Stimulated activated CD8-positive, alpha-beta memory T cell treated with anti-CD3 and anti-CD28 coated beads, Interleukin-15, amount 100 ng/mL, for 24 hours (primary cell): ENCODE results near the gene AFG3L2.
"Not testable (repeated sequence)": the region's sequence is repeated elsewhere in the genome, so short reads cannot be mapped to it uniquely, and the experiment has no call there.

ENCODE experiments used
- DNase-seq: peaks from one replicate; pipeline ENCODE4 v3.0.0-alpha.2; 2020; ENCODE audit warnings: low read depth

AFG3L2 gene

DNA sequence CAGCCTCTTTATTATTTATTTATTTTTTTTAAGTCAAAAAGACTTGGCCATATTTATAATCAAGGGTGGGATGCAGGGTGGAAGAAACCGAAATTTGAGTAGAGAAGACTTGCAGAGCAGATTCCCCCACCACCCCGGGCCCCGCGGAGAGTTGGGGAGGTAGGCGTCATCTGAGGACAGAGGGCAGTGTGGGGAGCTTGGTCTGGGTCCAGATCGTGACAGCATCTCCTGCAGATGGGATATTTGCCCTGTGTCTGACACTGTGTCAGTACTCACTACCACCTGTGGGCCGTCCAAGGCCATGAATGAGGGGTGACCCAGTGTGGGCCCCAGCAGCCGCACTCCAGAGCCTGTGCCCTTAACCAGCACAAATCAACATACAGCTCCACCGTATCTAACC is 20.2 kb upstream of the AFG3L2 start:
- no peak for DNase-seq

DNA sequence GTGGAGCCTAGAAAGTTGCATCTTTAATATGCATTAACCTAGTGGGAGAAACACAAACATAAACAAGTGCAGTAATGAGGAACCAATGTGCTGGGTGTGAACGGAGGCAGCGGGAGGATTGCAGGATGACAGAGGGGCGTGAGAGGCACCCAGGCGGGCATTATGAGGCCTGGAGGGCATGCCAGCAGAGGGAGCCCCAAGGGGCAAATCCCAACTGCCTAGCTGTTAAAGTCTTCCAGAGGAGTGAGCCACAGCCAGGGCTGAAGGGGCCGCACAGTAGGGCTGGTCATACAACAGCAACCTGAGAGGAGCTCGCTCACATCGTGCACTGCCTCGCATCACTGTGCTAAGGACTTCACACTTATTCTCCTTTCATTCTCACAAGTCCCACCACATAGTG is 17.4 kb upstream of the AFG3L2 start:
- no peak for DNase-seq

DNA sequence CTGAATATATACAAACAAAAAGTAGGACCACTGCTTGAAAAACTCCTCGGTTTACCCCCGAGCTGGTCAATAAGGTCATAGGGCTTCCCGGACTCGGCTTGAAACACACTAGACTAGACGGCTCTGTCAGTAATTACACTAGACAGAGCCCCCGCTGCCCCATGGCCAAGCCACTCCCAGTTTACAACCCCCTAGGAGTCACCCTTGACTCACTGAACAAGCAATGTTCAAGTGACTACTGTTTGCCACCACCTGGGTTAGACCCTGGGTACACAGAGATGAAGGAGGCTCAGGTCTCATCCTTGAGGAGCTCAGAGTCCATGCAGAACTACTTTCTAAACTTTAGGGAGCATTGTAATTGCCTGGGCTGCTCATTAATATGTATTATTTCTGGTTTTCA is 17.0 kb upstream of the AFG3L2 start:
- no peak for DNase-seq

DNA sequence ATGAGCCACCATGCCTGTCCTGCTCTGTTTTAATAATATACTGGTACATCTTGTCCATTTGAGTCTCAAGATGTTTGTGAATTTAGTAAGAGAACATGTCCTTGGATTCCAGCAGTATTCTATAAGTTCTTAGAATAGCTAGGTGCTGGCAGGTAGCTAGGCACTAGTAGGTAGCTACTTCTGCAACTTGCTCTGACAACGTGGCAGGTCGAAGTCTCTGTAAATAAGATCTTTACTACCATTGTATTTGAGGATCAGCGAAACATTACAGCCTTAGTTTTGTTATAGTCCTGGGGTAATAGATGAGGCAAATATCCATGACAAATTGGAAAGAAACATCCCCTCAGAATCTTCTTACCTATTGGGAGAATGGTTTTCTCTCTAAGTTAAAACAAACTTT is 16.5 kb upstream of the AFG3L2 start:
- no peak for DNase-seq

DNA sequence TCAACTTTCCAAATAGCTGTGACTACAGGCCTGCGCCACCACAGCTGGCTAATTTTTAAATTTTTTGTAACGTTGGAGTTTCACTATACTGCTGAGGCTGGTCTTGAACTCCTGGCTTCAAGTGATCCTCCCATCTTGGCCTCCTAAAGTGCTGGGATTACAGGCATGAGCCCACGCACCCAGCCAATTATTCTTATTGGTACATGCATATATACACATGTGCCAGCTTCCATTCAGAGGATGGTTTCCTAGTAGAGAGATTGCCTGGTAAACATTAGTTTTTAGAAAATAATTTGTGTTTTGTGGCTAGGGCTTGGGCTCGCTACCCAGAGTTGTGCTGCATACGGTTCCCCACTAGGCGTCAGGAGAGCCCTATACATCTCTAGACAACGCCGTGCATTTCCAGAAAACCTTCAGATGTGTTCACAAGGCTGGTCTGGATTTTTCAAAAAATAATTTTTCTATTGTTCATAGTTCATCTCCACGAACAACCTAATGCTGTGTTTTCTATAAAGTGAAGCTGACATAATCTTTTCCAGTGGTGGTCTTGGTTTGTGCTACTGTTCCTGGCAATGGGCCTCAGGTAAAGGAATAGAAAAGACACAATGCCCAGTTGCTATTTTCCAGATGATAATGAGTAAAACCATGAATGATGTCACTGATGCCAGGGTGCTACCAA is 14.6 kb upstream of the AFG3L2 start:
- no peak for DNase-seq

DNA sequence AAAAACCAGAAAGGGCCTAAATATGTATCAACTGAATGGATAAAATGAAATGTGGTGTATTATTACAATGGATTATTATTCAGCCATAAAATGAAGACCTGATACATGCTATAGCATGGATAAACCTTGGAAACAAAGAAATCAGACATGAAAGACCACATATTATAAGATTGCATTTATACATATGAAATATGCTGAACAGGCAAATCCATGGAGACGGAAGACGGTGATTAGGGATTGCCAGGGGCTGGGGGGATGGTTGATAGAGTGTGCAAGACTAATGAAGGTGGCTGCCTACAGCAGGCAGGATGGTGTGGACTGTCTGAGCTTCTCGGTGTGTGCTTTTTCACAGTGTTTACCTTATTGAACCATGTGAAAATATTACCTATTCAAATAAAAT is 11.4 kb upstream of the AFG3L2 start:
- DNase-seq = no peak

DNA sequence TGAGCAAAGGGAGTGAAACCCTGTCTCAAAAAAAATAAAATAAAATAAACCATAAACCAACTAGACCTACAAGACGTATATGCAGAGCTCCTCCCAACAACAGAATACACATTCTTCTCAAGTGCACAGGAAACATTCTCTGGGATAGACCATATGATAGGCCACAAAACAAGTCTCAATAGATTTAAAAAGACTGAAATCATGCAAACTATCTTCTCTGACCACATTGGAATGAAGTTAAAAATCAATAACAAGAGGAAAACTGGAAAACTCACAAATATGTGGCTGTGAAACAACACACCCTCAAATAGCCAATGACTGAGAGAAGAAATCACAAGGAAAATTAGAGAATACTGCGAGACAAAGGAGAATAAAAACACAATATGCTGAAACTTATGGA is 7.2 kb upstream of the AFG3L2 start:
- no peak for DNase-seq

DNA sequence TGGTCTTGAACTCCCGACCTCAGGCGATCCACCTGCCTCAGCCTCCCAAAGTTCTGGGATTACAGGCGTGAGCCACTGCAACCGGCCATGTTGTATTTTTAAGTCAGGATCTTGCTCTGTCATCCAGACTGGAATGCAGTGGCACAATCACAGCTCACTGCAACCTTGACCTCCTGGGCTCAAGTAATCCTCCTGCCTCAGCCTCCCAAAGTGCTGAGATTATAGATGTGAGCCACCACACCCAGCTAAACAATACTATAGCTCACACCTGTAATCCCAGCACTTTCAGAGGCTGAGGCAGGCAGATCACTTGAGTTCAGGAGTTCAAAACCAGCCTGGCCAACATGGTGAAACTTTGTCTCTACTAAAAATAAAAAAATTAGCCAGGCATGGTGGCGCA is 6.7 kb upstream of the AFG3L2 start:
- not testable (repeated sequence) for DNase-seq

DNA sequence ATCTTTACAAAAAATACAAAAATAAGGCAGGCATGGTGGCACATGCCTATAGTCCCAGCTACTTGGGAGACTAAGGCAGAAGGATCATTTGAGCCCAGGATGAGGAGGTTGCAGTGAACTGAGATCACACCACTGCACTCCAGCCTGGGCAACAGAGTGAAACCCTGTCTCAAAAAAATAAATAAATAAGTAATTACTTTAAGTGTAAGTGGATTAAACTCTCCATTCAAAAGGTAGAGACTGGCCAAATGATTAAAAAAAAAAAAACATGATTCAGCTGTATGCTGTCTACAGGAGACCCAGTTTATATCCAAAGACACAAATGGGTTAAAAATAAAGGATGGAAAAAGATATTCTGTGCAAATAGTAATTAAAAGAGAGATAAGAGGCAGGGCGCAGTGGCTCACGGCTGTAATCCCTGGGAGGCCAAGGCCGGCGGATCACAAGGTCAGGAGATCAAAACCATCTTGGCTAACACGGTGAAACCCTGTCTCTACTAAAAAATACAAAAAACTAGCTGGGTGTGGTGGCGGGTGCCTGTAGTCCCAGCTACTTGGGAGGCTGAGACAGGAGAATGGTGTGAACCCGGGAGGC is 5.3 kb upstream of the AFG3L2 start:
- DNase-seq = not testable (repeated sequence)

DNA sequence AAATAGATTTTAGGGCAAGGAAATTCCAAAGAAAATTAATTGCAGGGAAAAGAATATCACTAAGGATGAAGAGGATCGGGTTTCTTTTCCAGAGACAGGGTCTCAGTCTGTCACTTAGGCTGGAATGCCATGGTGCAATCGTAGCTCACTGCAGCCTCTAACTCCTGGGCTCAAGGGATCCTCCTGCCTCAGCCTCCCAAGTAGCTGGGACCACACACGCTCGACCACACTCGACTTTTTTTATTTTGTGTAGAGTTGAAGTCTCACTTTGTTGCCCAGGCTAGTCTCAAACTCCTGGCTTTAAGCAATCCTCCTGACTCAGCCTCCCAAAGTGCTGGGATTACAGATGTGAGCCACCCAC is 1.2 kb upstream of the AFG3L2 start:
- not testable (repeated sequence) for DNase-seq

DNA sequence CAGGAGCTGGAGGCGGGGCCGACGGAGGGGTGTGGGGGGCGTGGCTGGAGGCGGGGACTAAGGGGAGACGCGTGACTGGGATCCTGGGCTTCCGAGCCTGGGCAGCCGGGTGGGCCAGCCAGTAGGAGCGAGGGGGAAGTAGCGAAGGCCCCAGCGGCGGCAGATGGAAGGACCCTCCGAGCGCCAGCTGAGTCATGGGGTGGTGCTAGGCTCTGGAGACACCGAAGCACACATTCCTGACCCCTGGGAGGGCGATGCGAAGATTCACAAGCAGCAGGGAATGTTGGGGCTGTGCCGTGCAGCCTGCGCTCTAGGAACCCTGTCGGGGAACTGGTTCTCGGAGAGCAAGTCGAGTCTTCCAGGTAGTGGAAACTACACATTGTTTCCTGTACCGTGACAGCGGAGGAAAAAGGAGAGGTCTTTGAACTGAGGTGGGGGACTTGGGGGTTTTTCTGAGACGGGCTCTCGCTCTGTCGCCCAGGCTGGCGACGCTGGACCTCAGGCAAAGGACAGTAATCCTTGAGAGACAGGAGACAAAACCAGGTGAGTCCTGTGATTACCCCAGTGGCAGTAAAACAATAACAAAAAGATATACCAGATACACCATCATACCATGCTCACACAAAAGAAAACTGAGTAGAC is 650 bp upstream of the AFG3L2 start:
- DNase-seq = no peak

DNA sequence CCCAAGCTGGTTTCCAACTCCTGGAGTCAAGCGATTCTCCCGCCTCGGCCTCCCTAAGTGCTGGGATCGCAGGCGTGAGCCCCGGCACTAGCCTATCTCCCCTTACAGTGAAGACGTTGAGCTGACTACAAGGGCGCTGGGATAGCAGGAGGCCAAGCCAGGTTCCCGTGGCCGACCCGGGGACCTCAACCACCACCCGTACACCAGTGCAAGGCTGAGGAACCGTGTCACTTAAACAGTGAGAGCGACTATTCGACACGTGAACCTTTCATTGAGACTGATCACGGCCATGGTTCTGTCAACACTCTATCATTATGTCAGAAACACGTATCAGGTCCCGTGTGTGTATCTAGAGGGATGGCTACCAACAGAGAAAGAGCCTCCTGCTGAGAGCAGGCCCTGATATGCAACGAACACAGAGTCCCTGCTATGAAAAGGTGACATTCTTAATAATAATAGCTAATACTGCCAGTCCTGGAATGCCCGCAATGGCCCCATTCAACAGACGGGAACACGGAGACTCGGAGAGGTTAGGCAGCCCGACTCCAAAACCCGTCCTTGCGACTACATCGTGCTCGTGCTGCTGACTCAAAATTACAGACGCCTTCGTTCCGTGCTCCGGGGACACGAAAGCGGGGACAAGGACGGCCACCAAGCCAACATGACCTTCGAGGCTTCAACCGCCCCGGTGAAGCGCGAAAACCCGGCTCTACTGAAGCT is 833 bp downstream of the AFG3L2 start:
- no peak for DNase-seq

DNA sequence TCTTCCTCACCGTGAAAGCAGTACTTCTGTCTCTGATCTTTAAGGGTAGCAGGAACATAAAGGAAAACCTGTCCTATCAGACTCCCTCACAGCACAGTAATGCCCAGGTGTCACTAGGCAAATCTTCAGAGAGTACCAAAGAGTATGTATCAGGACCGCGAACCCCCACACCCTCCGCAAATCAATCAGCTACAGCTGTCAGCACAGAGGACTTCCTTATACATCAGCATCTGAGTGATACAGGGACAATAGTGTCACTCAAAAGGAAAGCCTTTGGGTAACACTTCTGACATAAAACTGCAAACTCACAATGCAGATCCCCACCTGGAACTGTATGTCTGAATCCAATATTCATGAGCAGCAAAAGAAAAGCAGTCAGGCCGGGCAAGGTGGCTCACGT is 2.6 kb downstream of the AFG3L2 start:
- no peak for DNase-seq

DNA sequence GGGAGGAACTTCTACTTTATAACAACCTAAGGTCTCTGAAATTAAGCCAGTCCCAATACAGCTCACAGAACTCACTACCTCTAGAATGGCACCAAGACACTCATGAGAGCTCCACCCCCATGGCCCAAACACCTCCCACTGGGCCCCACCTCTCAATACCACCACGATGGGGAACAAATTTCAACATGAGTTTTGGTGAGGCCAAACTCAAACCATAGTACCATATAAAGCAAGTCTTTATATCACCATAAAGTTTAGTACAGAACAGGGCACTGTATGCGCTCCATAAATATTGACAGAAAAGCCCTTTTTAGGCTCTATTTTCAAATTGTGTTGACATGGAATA is 3.3 kb downstream of the AFG3L2 start:
- DNase-seq = no peak

DNA sequence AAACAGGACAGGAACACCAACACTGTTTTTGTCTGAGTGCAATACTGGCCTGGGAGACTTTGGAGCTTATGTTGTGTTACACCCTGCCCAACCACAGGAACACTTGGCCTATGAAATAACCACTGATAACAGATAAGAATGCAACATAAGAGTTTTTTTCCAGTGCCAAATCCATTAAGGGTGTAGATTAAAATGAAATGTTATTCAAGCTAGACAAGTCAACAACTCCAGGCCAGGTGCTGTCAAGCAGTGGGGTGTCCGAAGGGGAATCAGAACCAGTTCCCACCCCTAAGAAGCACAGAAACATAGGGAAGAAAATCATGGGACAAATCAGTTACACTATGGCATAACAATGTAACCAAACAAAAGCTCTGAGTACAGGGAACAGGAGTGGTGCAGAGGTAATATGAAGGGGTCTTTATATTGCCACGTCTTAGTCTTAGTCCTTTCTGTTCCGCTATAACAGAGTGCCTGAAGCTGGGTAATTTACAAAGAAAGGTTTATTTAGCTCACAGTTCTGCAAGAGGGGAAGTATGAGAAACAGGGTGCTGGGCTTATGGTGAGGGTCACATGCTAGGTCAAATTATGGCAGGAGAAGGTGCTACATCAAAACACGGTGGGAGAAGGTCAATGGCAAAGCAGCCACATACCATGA is 3.8 kb downstream of the AFG3L2 start:
- no peak for DNase-seq

DNA sequence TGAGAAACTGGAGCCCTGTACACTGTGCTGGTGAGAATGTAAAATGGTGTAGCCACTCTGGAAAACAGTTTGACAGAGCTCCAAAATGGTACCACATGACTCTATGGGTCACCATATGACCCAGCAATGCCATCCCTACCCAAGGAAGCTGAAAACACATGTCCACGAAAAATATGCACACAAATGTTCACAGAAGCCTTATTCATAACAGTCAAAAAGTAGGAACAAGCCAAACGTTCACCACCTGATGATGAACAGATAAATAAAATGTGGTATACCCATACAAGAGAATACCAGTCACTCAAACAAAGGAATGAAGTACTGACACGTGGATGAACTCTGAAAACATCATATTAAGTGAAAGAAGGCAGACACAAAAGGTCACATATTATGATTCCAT is 4.6 kb downstream of the AFG3L2 start:
- no peak for DNase-seq

DNA sequence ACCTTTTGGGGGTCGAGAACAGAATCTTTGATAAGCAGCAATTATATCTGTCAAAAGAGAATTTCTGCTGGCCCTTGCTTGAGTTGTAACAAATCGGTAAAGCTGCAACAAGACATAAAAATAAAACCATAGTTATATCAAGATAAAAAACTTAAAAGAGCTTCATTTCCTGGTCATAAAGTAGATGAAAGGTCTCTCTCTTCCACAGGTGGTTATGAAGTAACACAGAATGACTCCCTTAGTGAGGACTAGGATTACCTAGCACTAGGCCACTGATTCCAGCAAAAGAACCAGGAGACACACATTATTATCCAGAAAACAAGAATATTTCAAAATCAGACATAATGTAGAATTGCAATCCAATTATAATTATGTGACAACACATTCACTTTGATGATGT is 5.4 kb downstream of the AFG3L2 start:
- no peak for DNase-seq

DNA sequence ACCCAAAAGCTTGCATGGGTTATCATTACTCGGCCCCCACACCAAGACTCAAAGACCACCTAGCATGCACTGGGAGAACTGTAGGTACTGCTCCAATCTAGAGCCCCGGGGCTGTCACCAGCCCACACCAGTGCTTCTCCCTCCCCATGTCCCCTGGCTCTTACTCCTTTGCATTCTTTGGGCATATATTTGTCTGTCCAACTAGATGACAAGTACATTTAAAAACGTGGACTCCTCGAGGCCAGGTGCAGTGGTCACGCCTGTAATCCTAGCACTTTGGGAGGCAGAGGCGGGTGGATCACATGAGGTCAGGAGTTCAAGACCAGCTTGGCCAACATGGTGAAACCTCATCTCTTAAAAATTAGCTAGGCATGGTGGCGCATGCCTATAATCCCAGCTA is 7.8 kb downstream of the AFG3L2 start:
- DNase-seq = no peak

DNA sequence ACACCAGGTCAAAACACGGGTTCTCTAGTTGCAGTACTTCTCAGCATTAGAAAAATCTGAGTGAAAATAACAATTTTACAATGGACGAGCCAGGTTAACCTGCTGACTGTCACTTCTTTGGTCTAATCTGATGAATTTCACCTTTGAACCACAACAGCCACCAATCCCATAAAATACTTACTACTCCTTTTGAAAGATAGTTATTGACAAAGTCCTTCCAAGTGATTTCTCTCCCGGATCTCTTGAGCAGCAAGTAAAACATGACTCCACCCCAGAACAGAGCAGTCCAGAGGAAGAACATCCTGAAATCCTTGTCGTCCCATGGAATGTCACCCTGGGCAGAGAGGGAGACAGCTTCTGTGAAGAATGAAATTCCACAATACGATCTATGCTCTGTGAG is 10.2 kb downstream of the AFG3L2 start:
- DNase-seq = no peak

DNA sequence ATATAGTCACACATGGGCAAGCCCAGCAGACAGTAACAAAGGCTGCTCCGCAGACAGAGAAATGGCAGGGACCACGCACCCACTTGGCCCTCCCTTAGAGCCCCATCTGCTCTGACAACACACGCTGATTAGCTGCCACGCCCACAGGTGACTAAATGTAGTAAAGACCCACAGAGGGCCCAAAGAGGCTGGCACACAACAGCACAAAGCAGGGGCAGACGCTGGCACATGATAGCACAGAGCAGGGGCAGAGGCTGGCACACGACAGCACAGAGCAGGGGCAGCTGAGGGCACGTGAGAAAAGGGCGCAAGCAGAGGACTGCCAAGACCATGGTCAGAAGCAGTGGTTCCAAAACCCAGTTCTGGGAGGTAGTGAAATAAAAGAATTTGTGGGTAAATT is 10.6 kb downstream of the AFG3L2 start:
- DNase-seq = no peak

DNA sequence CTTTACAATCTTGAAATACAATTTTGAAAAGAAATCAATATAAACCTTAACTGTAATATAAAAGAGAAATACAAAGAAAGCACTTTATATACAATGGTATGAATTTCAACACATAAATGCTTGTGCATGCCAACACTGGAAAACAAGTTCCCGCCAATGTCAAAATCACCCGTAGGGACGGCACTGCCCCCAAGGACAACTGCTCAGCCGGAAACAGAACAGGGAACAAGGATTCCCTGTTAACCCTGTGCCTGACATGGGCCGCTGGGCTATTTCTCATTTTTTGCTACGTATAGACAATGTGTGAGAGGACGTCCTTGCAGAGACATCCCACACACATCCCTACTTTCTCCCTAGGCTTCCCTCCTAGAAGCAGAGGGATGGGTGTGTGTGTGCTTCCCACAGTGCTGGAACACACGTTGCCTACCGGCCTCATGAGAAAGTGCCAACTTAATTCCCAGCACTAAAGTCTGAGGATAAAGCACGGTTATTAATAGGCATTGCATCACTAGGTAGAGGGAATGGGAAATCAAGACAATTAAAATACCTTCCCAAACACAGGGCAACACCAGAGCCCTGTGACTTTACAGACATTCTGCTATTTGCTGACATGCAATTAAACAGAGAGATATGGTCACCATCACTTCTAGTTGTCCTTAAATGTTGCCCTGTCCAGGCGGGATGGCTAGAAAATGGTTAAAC is 14.4 kb downstream of the AFG3L2 start:
- DNase-seq = no peak

DNA sequence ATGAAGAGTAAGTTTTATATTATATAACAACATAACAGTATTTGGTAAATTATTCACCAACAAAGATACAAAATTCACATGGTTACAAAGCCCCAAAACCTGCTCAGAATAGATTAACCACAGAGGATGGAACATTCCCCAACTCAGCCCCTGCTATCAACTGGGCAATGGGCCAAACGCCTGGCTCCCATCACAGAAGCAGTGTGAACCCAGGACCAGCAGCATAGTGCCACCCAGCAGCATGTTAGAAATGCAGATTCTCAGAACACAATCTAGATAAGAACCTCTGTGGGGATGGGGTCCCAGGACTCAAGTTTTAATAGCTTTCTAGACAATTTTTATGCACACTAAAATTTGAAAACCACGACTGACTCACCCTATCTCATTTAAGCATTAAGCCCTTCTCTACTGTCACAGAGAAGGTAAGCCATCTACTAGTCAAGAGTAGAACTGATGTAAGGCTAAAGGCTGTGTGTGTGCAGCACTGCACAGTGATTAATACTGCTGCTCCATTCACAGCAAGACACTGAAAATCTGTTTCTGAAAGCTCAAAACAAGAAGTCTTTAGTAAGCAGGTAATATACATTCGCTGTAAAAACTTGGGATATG is 15.2 kb downstream of the AFG3L2 start:
- DNase-seq = no peak
